Ascending aorta (tissue), 2 donors: ENCODE results near the gene RCE1. TPM values are rescaled to one million over a fixed set of nuclear protein-coding genes. Genes with fewer than 3 reads are reported as not detected.

ENCODE experiments used
- DNase-seq, 2 donors: peaks; one replicate each; pipeline ENCODE4 v3.0.0-alpha.2; 2019; ENCODE audit warnings: low spot score in 2 of 2
- H3K27ac ChIP-seq, 2 donors: fragments of 200-600 bp; sonication (generic); one replicate each; pipeline ENCODE4 v1.5.1; 2016 to 2017; ENCODE audit warnings: mild to moderate bottlenecking in 1 of 2
- H3K27me3 ChIP-seq: fragments of 200-600 bp; sonication (generic); one replicate; pipeline ENCODE4 v1.5.1; 2017
- H3K36me3 ChIP-seq, 2 donors: fragments of 200-600 bp; sonication (generic); one replicate each; pipeline ENCODE4 v1.5.1; 2016
- H3K4me1 ChIP-seq, 2 donors: fragments of 200-600 bp; sonication (generic); one replicate each; pipeline ENCODE4 v1.5.1; 2016 to 2017; ENCODE audit warnings: mild to moderate bottlenecking in 1 of 2
- H3K4me3 ChIP-seq, 2 donors: fragments of 200-600 bp; sonication (generic); one replicate each; pipeline ENCODE4 v1.5.1; 2016 to 2017; ENCODE audit warnings: mild to moderate bottlenecking in 1 of 2
- H3K9me3 ChIP-seq, 2 donors: fragments of 200-600 bp; sonication (generic); one replicate each; pipeline ENCODE4 v1.5.1; 2016
- CTCF ChIP-seq, 3 experiments: fragments of 200-600 bp in 2 of 3; fragments of 450-650 bp in 1 of 3; sonication (generic) in 2 of 3; IDR thresholded peaks; one replicate each; pipeline ENCODE4 v1.5.1; 2016 to 2019; ENCODE audit warnings: antibody characterized with exemption in 3 of 3, mild to moderate bottlenecking in 1 of 3, moderate library complexity in 1 of 3
- intact Hi-C: fragments of 100-400 bp; cut with DNase I; formaldehyde crosslinking; loops from one replicate; pipeline ENCODE4 v1.15.1; 2023
- total RNA-seq: library from RNA; depleted of rRNA; stranded (reverse); fragments of >200 nt; gene quantifications from one replicate; pipeline ENCODE4 v1.1.0, GENCODE V29; 2016

Gene RCE1
- total RNA-seq, 1 donor from 2014 or later, result 45.7 TPM

- no peaks in the 10 kb centered on the region for H3K27me3 ChIP-seq
Measured at GRCh38 chr11:66877588-66878385, 34.5 kb downstream of the RCE1 start.

GRCh38 chr11:66878474-66878873 lies 35.2 kb downstream of the RCE1 start:
- no peaks in the 10 kb centered on the region for H3K4me1 ChIP-seq
- no peak for DNase-seq
- no peak overlapping the region for H3K27ac ChIP-seq
- H3K36me3 ChIP-seq, result no peaks in the 10 kb centered on the region
- intact Hi-C loops, result no loop called here
- no peak for TF ChIP-seq CTCF (IDR thresholded peaks at IDR 0.05)
- no peaks in the 10 kb centered on the region for H3K9me3 ChIP-seq
- no peak overlapping the region for H3K4me3 ChIP-seq
- no peaks in the 10 kb centered on the region for H3K27me3 ChIP-seq

More at GRCh38 chr11:66877588-66878385, 34.5 kb downstream of the RCE1 start:
- no peak for DNase-seq
- Histone ChIP-seq H3K9me3 (no peaks in the 10 kb centered on the region), H3K36me3 (no peaks in the 10 kb centered on the region), H3K4me3 (no peak overlapping the region), H3K27ac (no peak overlapping the region), H3K4me1 (no peaks in the 10 kb centered on the region)
- TF ChIP-seq CTCF (IDR thresholded peaks at IDR 0.05), result no peak
- intact Hi-C loops, result no loop called here

GRCh38 chr11:66879000-66879399 lies 35.8 kb downstream of the RCE1 start:
- no peaks in the 10 kb centered on the region for H3K9me3 ChIP-seq
- intact Hi-C loops, result no loop called here
- H3K27me3 ChIP-seq, result no peaks in the 10 kb centered on the region
- DNase-seq, result no peak
- TF ChIP-seq CTCF (IDR thresholded peaks at IDR 0.05), result no peak
- no peak overlapping the region for H3K27ac ChIP-seq
- no peaks in the 10 kb centered on the region for H3K4me1 ChIP-seq
- H3K4me3 ChIP-seq, result no peak overlapping the region
- no peaks in the 10 kb centered on the region for H3K36me3 ChIP-seq

GRCh38 chr11:66879583-66879982 lies 36.3 kb downstream of the RCE1 start:
- Histone ChIP-seq H3K4me3 (no peak overlapping the region), H3K4me1 (no peaks in the 10 kb centered on the region), H3K27me3 (no peaks in the 10 kb centered on the region), H3K27ac (no peak overlapping the region), H3K36me3 (no peaks in the 10 kb centered on the region), H3K9me3 (no peaks in the 10 kb centered on the region)
- intact Hi-C loops, result no loop called here
- DNase-seq, result no peak
- TF ChIP-seq CTCF (IDR thresholded peaks at IDR 0.05), result no peak

GRCh38 chr11:66879999-66880398 lies 36.8 kb downstream of the RCE1 start:
- H3K27ac ChIP-seq, result no peak overlapping the region
- no peak overlapping the region for H3K4me3 ChIP-seq
- DNase-seq, result no peak
- no peaks in the 10 kb centered on the region for H3K4me1 ChIP-seq
- no peaks in the 10 kb centered on the region for H3K9me3 ChIP-seq
- intact Hi-C loops, result no loop called here
- TF ChIP-seq CTCF (IDR thresholded peaks at IDR 0.05), result no peak
- no peaks in the 10 kb centered on the region for H3K36me3 ChIP-seq
- no peaks in the 10 kb centered on the region for H3K27me3 ChIP-seq
